Measurements from ENCODE around the gene ZNF138.
A peak's percentile ranks its signal among the peaks of the same experiment; 100 is the strongest.

ZNF138 gene

DNA sequence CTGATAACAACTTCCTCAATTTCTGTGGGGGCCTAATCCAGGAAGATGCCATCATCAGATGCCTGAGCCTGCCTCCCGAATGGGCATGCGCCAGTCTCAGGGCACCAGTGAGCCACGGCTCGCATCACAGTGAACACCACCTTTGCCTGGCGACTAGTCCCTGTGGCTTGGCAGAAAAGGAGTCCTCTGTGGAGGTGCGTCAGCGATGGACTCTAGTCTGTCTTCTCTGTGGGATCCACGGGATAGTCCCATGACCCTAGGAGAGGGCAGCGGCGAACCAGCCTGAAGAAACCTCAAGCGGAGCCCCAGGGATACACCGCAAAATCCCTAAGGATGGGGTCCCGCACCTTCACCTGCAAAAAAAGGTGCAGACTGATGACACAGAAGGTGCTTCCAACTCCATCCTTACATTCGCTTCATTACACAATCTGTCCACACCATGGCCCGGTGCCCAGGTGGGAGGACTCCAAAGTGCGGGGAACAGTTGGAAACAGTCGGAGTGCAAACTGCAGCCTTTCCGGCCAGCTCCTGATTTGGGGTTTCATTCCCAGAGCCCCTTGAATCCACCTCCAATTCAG is 73.7 kb downstream of the ZNF138 start:
- Histone ChIP-seq H2AFZ (ENCODE audit: low read depth, low read length) (no peak overlapping the region), H3K4me1 (ENCODE audit: control insufficient read depth, insufficient read depth, low read depth, low read length) (no peaks in the 10 kb centered on the region), H4K91ac (ENCODE audit: low read length) (peak overlapping the region; percentile 9), H2BK12ac (ENCODE audit: low read length in 2 of 2) (no peak overlapping the region), H3K79me1 (replicated peaks; ENCODE audit: low read length, poor library complexity, severe bottlenecking) (no peaks in the 10 kb centered on the region), H2BK5ac (ENCODE audit: low read depth, low read length, poor library complexity, severe bottlenecking) (no peak overlapping the region), H3K4me2 (ENCODE audit: low read length, poor library complexity, severe bottlenecking) (no peak overlapping the region), H3K4me3 (ENCODE audit: insufficient read depth in 1 of 2, low read depth in 1 of 2, low read length in 2 of 2) (no peak overlapping the region), H3K4ac (ENCODE audit: low read depth in 1 of 2, low read length in 2 of 2) (no peak overlapping the region), H3K9me3 (ENCODE audit: control insufficient read depth, low read length) (peaks cover 13% of the 10 kb centered on the region), H2BK15ac (ENCODE audit: low read depth, poor library complexity, severe bottlenecking) (no peak overlapping the region), H4K8ac (ENCODE audit: low read length) (no peak overlapping the region), H3K14ac (ENCODE audit: low read length in 2 of 2) (no peak overlapping the region), H3K27ac (ENCODE audit: low read length, poor library complexity, severe bottlenecking) (no peak overlapping the region), H3K18ac (ENCODE audit: low read depth in 1 of 2, low read length in 2 of 2) (no peak overlapping the region), H3K36me3 (ENCODE audit: control insufficient read depth in 1 of 2, insufficient read depth in 2 of 2, low read depth in 1 of 2, low read length in 2 of 2) (no peaks in the 10 kb centered on the region), H2BK120ac (ENCODE audit: low read depth, low read length) (no peak overlapping the region), H3K27me3 (ENCODE audit: control insufficient read depth in 1 of 2, insufficient read depth in 1 of 2, low read length in 2 of 2) (no peaks in the 10 kb centered on the region), H2AK5ac (ENCODE audit: low read length, severe bottlenecking) (no peak overlapping the region), H3K9ac (ENCODE audit: low read length) (no peak overlapping the region), H3K23ac (ENCODE audit: low read length in 2 of 2) (no peak overlapping the region)
- 83% methylated on average over 18 of the region's 18 CpGs for WGBS
- DNase-seq: no peak

DNA sequence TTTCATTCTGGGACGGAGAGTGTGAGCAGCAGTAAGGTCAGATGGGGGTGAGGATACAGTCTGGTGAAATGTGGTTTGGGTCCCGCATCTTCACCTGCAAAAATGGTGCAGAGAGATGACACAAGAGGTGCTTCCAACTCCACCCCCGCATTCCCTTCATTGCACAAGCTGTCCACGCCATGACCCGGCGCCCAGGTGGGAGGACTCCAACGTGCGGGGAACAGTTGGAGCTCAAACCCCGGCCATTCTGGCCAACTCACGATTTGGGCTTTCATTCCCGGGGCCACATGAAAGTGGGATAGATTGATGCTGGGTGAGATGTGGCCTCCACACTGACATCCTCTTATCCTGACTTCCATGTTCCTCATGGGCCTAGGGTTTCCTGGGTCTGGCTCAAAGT is 74.3 kb downstream of the ZNF138 start:
- H3K14ac ChIP-seq (ENCODE audit: low read length in 2 of 2): no peak overlapping the region
- no peak overlapping the region for H2BK5ac ChIP-seq (ENCODE audit: low read depth, low read length, poor library complexity, severe bottlenecking)
- H3K36me3 ChIP-seq (ENCODE audit: control insufficient read depth in 1 of 2, insufficient read depth in 2 of 2, low read depth in 1 of 2, low read length in 2 of 2): no peaks in the 10 kb centered on the region
- no peak for DNase-seq
- no peak overlapping the region for H3K4me3 ChIP-seq (ENCODE audit: insufficient read depth in 1 of 2, low read depth in 1 of 2, low read length in 2 of 2)
- no peak overlapping the region for H3K4ac ChIP-seq (ENCODE audit: low read depth in 1 of 2, low read length in 2 of 2)
- no peak overlapping the region for H2AFZ ChIP-seq (ENCODE audit: low read depth, low read length)
- H3K27ac ChIP-seq (ENCODE audit: low read length, poor library complexity, severe bottlenecking): no peak overlapping the region
- WGBS: 94% methylated on average over 11 of the region's 11 CpGs
- H4K8ac ChIP-seq (ENCODE audit: low read length): no peak overlapping the region
- no peak overlapping the region for H3K9ac ChIP-seq (ENCODE audit: low read length)
- no peak overlapping the region for H3K18ac ChIP-seq (ENCODE audit: low read depth in 1 of 2, low read length in 2 of 2)
- no peaks in the 10 kb centered on the region for H3K27me3 ChIP-seq (ENCODE audit: control insufficient read depth in 1 of 2, insufficient read depth in 1 of 2, low read length in 2 of 2)
- no peak overlapping the region for H3K23ac ChIP-seq (ENCODE audit: low read length in 2 of 2)
- H3K4me1 ChIP-seq (ENCODE audit: control insufficient read depth, insufficient read depth, low read depth, low read length): no peaks in the 10 kb centered on the region
- no peak overlapping the region for H2AK5ac ChIP-seq (ENCODE audit: low read length, severe bottlenecking)
- H3K4me2 ChIP-seq (ENCODE audit: low read length, poor library complexity, severe bottlenecking): no peak overlapping the region
- H2BK120ac ChIP-seq (ENCODE audit: low read depth, low read length): no peak overlapping the region
- H4K91ac ChIP-seq (ENCODE audit: low read length): no peak overlapping the region
- H3K79me1 ChIP-seq (replicated peaks; ENCODE audit: low read length, poor library complexity, severe bottlenecking): no peaks in the 10 kb centered on the region
- H3K9me3 ChIP-seq (ENCODE audit: control insufficient read depth, low read length): peaks cover 13% of the 10 kb centered on the region
- H2BK12ac ChIP-seq (ENCODE audit: low read length in 2 of 2): no peak overlapping the region
- H2BK15ac ChIP-seq (ENCODE audit: low read depth, poor library complexity, severe bottlenecking): no peak overlapping the region

GRCh38 chr7:64869121-64869725 is 75.0 kb downstream of the ZNF138 start:
- DNase-seq: no peak
- no peak overlapping the region for H2BK15ac ChIP-seq (ENCODE audit: low read depth, poor library complexity, severe bottlenecking)
- H4K8ac ChIP-seq (ENCODE audit: low read length): no peak overlapping the region
- H3K23ac ChIP-seq (ENCODE audit: low read length in 2 of 2): no peak overlapping the region
- no peak overlapping the region for H2AK5ac ChIP-seq (ENCODE audit: low read length, severe bottlenecking)
- H2BK12ac ChIP-seq (ENCODE audit: low read length in 2 of 2): no peak overlapping the region
- H3K27ac ChIP-seq (ENCODE audit: low read length, poor library complexity, severe bottlenecking): no peak overlapping the region
- WGBS: 58% methylated on average over 8 of the region's 8 CpGs
- no peaks in the 10 kb centered on the region for H3K27me3 ChIP-seq (ENCODE audit: control insufficient read depth in 1 of 2, insufficient read depth in 1 of 2, low read length in 2 of 2)
- H3K14ac ChIP-seq (ENCODE audit: low read length in 2 of 2): no peak overlapping the region
- no peak overlapping the region for H3K4me2 ChIP-seq (ENCODE audit: low read length, poor library complexity, severe bottlenecking)
- no peak overlapping the region for H3K18ac ChIP-seq (ENCODE audit: low read depth in 1 of 2, low read length in 2 of 2)
- H2BK120ac ChIP-seq (ENCODE audit: low read depth, low read length): no peak overlapping the region
- no peaks in the 10 kb centered on the region for H3K36me3 ChIP-seq (ENCODE audit: control insufficient read depth in 1 of 2, insufficient read depth in 2 of 2, low read depth in 1 of 2, low read length in 2 of 2)
- H4K91ac ChIP-seq (ENCODE audit: low read length): no peak overlapping the region
- no peak overlapping the region for H3K4me3 ChIP-seq (ENCODE audit: insufficient read depth in 1 of 2, low read depth in 1 of 2, low read length in 2 of 2)
- H3K79me1 ChIP-seq (replicated peaks; ENCODE audit: low read length, poor library complexity, severe bottlenecking): no peaks in the 10 kb centered on the region
- no peak overlapping the region for H2BK5ac ChIP-seq (ENCODE audit: low read depth, low read length, poor library complexity, severe bottlenecking)
- no peaks in the 10 kb centered on the region for H3K4me1 ChIP-seq (ENCODE audit: control insufficient read depth, insufficient read depth, low read depth, low read length)
- peaks cover 13% of the 10 kb centered on the region for H3K9me3 ChIP-seq (ENCODE audit: control insufficient read depth, low read length)
- no peak overlapping the region for H2AFZ ChIP-seq (ENCODE audit: low read depth, low read length)
- H3K4ac ChIP-seq (ENCODE audit: low read depth in 1 of 2, low read length in 2 of 2): no peak overlapping the region
- no peak overlapping the region for H3K9ac ChIP-seq (ENCODE audit: low read length)

DNA sequence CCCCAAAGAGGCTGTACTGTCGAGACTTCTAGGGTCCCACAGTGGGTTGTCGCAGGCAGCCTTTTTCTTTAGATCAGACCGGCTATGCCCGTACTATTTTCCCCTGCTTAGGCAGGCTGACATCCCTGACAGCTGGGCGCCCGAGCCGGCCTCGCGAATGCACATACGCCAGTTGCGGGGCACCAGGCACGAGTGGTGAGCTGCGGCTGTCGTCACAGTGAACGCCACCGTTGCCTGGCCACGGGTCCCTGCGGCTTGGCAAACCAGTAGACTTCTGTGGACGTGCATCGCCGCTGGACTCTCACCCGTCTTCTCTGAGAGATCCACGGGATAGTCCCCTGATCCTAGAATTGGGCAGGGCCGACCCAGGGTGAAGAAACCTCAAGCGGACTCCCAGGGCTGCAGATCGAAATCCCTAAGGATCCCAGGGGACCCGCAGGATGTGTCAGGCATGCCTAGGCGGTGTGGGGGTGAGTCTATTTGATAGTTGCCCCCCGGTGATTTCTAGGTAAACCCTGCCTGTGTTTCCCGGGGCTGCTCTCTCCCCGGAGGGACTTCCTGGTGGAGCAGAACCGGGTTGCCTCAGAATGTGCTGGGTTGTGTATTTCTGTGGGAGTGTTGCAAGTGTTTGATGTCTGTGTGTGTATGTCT is 75.8 kb downstream of the ZNF138 start:
- no peak overlapping the region for H3K14ac ChIP-seq (ENCODE audit: low read length in 2 of 2)
- no peak overlapping the region for H2AFZ ChIP-seq (ENCODE audit: low read depth, low read length)
- H3K4ac ChIP-seq (ENCODE audit: low read depth in 1 of 2, low read length in 2 of 2): no peak overlapping the region
- no peaks in the 10 kb centered on the region for H3K4me1 ChIP-seq (ENCODE audit: control insufficient read depth, insufficient read depth, low read depth, low read length)
- H3K4me2 ChIP-seq (ENCODE audit: low read length, poor library complexity, severe bottlenecking): no peak overlapping the region
- no peak overlapping the region for H2BK120ac ChIP-seq (ENCODE audit: low read depth, low read length)
- no peak overlapping the region for H3K4me3 ChIP-seq (ENCODE audit: insufficient read depth in 1 of 2, low read depth in 1 of 2, low read length in 2 of 2)
- no peak overlapping the region for H3K27ac ChIP-seq (ENCODE audit: low read length, poor library complexity, severe bottlenecking)
- no peaks in the 10 kb centered on the region for H3K27me3 ChIP-seq (ENCODE audit: control insufficient read depth in 1 of 2, insufficient read depth in 1 of 2, low read length in 2 of 2)
- H3K36me3 ChIP-seq (ENCODE audit: control insufficient read depth in 1 of 2, insufficient read depth in 2 of 2, low read depth in 1 of 2, low read length in 2 of 2): no peaks in the 10 kb centered on the region
- no peak overlapping the region for H3K18ac ChIP-seq (ENCODE audit: low read depth in 1 of 2, low read length in 2 of 2)
- no peak overlapping the region for H2BK15ac ChIP-seq (ENCODE audit: low read depth, poor library complexity, severe bottlenecking)
- H2BK12ac ChIP-seq (ENCODE audit: low read length in 2 of 2): no peak overlapping the region
- H3K79me1 ChIP-seq (replicated peaks; ENCODE audit: low read length, poor library complexity, severe bottlenecking): no peaks in the 10 kb centered on the region
- H3K9me3 ChIP-seq (ENCODE audit: control insufficient read depth, low read length): peaks cover 13% of the 10 kb centered on the region
- DNase-seq: no peak
- H4K91ac ChIP-seq (ENCODE audit: low read length): no peak overlapping the region
- H3K23ac ChIP-seq (ENCODE audit: low read length in 2 of 2): no peak overlapping the region
- no peak overlapping the region for H2BK5ac ChIP-seq (ENCODE audit: low read depth, low read length, poor library complexity, severe bottlenecking)
- no peak overlapping the region for H2AK5ac ChIP-seq (ENCODE audit: low read length, severe bottlenecking)
- 89% methylated on average over 32 of the region's 32 CpGs for WGBS
- no peak overlapping the region for H4K8ac ChIP-seq (ENCODE audit: low read length)
- no peak overlapping the region for H3K9ac ChIP-seq (ENCODE audit: low read length)

Measured in mesenchymal stem cell (in vitro differentiated cells and primary cell).